WTC11 (cell line): ENCODE data around the gene ANKRD18B. TPM values are rescaled to one million over a fixed set of nuclear protein-coding genes. Genes with fewer than 3 reads are reported as not detected.

Experiments used
- ATAC-seq: fragments of 200-7000 bp; cut with Tn5 transposase; 2 replicates; pipeline ENCODE4 v1.10.0; 2021; ENCODE audit warnings: mild to moderate bottlenecking, moderate library complexity
- CTCF ChIA-PET: fragments of 300-600 bp; sonication (Branson Sonifier 250); formaldehyde crosslinking; loops from one replicate; lab custom pipeline; 2021; ENCODE audit warnings: antibody characterized with exemption; lab: Charles Lee
- POLR2A ChIA-PET: fragments of 350-600 bp; sonication (Branson Sonifier 250); formaldehyde crosslinking; loops from one replicate; lab custom pipeline; 2021; ENCODE audit warnings: antibody characterized with exemption; lab: Charles Lee
- DNase-seq: peaks from one replicate; pipeline ENCODE4 v3.0.0; 2021; ENCODE audit warnings: low spot score
- H3K27ac Mint-ChIP-seq: 2 replicates; pipeline ENCODE4 v1.8.0; 2021; ENCODE audit warnings: mixed read lengths
- H3K27me3 Mint-ChIP-seq: 2 replicates; pipeline ENCODE4 v1.8.0; 2021; ENCODE audit warnings: low read depth, mild to moderate bottlenecking, moderate library complexity, mixed read lengths
- H3K36me3 Mint-ChIP-seq: 2 replicates; pipeline ENCODE4 v1.8.0; 2021; ENCODE audit warnings: mixed read lengths
- H3K4me1 Mint-ChIP-seq: 2 replicates; pipeline ENCODE4 v1.8.0; 2022; ENCODE audit warnings: mixed read lengths
- H3K4me3 Mint-ChIP-seq: 2 replicates; pipeline ENCODE4 v1.8.0; 2021; ENCODE audit warnings: mild to moderate bottlenecking, moderate library complexity, mixed read lengths
- H3K9me3 Mint-ChIP-seq: 2 replicates; pipeline ENCODE4 v1.8.0; 2021; ENCODE audit warnings: mixed read lengths
- EMX1 ChIP-seq: fragments of 250-450 bp; sonication (Bioruptor Pico); IDR thresholded peaks from 2 replicates; pipeline ENCODE4 v1.8.0; 2021; ENCODE audit warnings: mild to moderate bottlenecking
- MYBL2 ChIP-seq: sonication (generic); formaldehyde crosslinking; IDR thresholded peaks from 2 replicates; pipeline ENCODE4 v1.8.1; 2023; ENCODE audit warnings: mild to moderate bottlenecking, moderate library complexity, missing genetic modification reagents
- NR1H2 ChIP-seq: sonication (generic); formaldehyde crosslinking; IDR thresholded peaks from 2 replicates; pipeline ENCODE4 v1.9.0; 2021; ENCODE audit warnings: mild to moderate bottlenecking, moderate library complexity, missing genetic modification reagents
- OVOL2 ChIP-seq: fragments of 250-450 bp; sonication (Bioruptor Pico); IDR thresholded peaks from 2 replicates; pipeline ENCODE4 v1.9.0; 2021; ENCODE audit warnings: mild to moderate bottlenecking, borderline replicate concordance
- ZBTB21 ChIP-seq: sonication (generic); formaldehyde crosslinking; IDR thresholded peaks from 2 replicates; pipeline ENCODE4 v1.8.1; 2023; ENCODE audit warnings: mild to moderate bottlenecking, missing genetic modification reagents, borderline replicate concordance
- ZNF263 ChIP-seq: sonication (generic); formaldehyde crosslinking; IDR thresholded peaks from 2 replicates; pipeline ENCODE4 v1.8.1; 2022; ENCODE audit warnings: low read depth, mild to moderate bottlenecking, moderate library complexity, missing genetic modification reagents
- ZNF416 ChIP-seq: fragments of 250-450 bp; sonication (Bioruptor Pico); IDR thresholded peaks from 2 replicates; pipeline ENCODE4 v1.9.0; 2021; ENCODE audit warnings: mild to moderate bottlenecking, inconsistent platforms
- total RNA-seq: library from RNA; stranded (reverse); gene quantifications from 3 replicates; pipeline ENCODE4 v1.2.3, GENCODE V29; 2021
- TF ChIP-seq, protein P1 (sequence below): sonication (generic); formaldehyde crosslinking; IDR thresholded peaks from 2 replicates; pipeline ENCODE4 v1.8.0; 2023; ENCODE audit warnings: missing genetic modification reagents, mild to moderate bottlenecking, borderline replicate concordance
- TF ChIP-seq, protein P2 (sequence below): sonication (generic); formaldehyde crosslinking; IDR thresholded peaks from 2 replicates; pipeline ENCODE4 v1.8.1; 2023; ENCODE audit warnings: mild to moderate bottlenecking, moderate library complexity, missing genetic modification reagents
- TF ChIP-seq, protein P3 (sequence below): fragments of 250-450 bp; sonication (Bioruptor Pico); IDR thresholded peaks from 2 replicates; pipeline ENCODE4 v1.9.0; 2021; ENCODE audit warnings: moderate library complexity, mild to moderate bottlenecking, inconsistent platforms, borderline replicate concordance
- TF ChIP-seq, protein P4 (sequence below): sonication (generic); formaldehyde crosslinking; IDR thresholded peaks from 2 replicates; pipeline ENCODE4 v1.8.1; 2023; ENCODE audit warnings: mild to moderate bottlenecking, missing genetic modification reagents
- TF ChIP-seq, protein P5 (sequence below): fragments of 250-450 bp; sonication (Bioruptor Pico); IDR thresholded peaks from 2 replicates; pipeline ENCODE4 v1.9.0; 2021; ENCODE audit warnings: mild to moderate bottlenecking
- TF ChIP-seq, protein P6 (sequence below): fragments of 250-450 bp; sonication (Bioruptor Pico); IDR thresholded peaks from 2 replicates; pipeline ENCODE4 v1.9.0; 2021; ENCODE audit warnings: mild to moderate bottlenecking
- TF ChIP-seq, protein P7 (sequence below): sonication (generic); formaldehyde crosslinking; IDR thresholded peaks from 2 replicates; pipeline ENCODE4 v1.8.0; 2022; ENCODE audit warnings: mild to moderate bottlenecking, missing genetic modification reagents

Gene ANKRD18B
- total RNA-seq, 1 experiment from 2014 or later: 11.0 TPM

DNA sequence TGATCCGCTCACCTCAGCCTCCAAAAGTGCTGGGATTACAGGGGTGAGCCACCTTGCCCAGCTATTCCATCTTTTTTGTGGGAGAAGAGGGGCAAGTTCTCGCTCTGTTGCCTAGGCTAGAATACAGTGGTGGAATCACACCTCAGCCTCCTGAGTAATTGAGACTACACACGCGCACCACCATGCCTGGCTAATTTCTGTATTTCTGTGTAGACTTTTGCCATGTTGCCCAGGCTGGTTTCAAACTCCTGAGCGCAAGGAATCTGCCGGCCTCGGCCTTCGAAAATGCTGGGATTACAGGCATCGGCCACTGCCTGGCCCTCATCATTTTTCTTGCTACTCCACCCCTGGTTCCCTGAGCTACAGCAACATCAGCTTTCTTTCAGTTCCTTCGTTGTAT is 47.5 kb upstream of the ANKRD18B start (continued):
- no peak for TF ChIP-seq NR1H2 (CRISPR knock-in tag)

DNA sequence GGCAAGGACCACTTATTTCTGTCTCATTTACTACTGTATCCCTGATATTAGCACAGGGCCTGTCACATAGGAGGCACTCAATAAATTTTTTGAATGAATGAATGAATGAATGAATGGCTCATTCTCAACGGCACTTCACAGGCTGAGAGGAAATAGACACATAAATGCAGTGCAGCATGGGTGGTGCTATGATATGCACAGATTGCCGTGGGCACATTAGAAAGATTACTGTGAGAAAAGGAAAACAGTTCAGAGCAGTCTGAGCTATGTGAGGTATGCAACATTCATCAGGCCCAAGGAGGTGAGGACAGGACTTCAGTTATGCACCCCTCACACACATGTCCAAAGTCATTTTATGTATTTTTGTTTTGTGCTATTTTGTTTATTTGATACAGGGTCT is 43.9 kb upstream of the ANKRD18B start:
- TF ChIP-seq, protein P1, sequence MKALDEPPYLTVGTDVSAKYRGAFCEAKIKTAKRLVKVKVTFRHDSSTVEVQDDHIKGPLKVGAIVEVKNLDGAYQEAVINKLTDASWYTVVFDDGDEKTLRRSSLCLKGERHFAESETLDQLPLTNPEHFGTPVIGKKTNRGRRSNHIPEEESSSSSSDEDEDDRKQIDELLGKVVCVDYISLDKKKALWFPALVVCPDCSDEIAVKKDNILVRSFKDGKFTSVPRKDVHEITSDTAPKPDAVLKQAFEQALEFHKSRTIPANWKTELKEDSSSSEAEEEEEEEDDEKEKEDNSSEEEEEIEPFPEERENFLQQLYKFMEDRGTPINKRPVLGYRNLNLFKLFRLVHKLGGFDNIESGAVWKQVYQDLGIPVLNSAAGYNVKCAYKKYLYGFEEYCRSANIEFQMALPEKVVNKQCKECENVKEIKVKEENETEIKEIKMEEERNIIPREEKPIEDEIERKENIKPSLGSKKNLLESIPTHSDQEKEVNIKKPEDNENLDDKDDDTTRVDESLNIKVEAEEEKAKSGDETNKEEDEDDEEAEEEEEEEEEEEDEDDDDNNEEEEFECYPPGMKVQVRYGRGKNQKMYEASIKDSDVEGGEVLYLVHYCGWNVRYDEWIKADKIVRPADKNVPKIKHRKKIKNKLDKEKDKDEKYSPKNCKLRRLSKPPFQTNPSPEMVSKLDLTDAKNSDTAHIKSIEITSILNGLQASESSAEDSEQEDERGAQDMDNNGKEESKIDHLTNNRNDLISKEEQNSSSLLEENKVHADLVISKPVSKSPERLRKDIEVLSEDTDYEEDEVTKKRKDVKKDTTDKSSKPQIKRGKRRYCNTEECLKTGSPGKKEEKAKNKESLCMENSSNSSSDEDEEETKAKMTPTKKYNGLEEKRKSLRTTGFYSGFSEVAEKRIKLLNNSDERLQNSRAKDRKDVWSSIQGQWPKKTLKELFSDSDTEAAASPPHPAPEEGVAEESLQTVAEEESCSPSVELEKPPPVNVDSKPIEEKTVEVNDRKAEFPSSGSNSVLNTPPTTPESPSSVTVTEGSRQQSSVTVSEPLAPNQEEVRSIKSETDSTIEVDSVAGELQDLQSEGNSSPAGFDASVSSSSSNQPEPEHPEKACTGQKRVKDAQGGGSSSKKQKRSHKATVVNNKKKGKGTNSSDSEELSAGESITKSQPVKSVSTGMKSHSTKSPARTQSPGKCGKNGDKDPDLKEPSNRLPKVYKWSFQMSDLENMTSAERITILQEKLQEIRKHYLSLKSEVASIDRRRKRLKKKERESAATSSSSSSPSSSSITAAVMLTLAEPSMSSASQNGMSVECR (CRISPR knock-in tag): no peak
- TF ChIP-seq ZNF263 (CRISPR knock-in tag): no peak
- no peak for TF ChIP-seq EMX1 (CRISPR knock-in tag)
- TF ChIP-seq, protein P2, sequence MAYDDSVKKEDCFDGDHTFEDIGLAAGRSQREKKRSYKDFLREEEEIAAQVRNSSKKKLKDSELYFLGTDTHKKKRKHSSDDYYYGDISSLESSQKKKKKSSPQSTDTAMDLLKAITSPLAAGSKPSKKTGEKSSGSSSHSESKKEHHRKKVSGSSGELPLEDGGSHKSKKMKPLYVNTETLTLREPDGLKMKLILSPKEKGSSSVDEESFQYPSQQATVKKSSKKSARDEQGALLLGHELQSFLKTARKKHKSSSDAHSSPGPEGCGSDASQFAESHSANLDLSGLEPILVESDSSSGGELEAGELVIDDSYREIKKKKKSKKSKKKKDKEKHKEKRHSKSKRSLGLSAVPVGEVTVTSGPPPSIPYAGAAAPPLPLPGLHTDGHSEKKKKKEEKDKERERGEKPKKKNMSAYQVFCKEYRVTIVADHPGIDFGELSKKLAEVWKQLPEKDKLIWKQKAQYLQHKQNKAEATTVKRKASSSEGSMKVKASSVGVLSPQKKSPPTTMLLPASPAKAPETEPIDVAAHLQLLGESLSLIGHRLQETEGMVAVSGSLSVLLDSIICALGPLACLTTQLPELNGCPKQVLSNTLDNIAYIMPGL (CRISPR knock-in tag): no peak
- TF ChIP-seq, protein P3, sequence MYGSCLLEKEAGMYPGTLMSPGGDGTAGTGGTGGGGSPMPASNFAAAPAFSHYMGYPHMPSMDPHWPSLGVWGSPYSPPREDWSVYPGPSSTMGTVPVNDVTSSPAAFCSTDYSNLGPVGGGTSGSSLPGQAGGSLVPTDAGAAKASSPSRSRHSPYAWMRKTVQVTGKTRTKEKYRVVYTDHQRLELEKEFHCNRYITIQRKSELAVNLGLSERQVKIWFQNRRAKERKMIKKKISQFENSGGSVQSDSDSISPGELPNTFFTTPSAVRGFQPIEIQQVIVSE (CRISPR knock-in tag): no peak
- TF ChIP-seq, protein P4, sequence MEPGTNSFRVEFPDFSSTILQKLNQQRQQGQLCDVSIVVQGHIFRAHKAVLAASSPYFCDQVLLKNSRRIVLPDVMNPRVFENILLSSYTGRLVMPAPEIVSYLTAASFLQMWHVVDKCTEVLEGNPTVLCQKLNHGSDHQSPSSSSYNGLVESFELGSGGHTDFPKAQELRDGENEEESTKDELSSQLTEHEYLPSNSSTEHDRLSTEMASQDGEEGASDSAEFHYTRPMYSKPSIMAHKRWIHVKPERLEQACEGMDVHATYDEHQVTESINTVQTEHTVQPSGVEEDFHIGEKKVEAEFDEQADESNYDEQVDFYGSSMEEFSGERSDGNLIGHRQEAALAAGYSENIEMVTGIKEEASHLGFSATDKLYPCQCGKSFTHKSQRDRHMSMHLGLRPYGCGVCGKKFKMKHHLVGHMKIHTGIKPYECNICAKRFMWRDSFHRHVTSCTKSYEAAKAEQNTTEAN (CRISPR knock-in tag): no peak
- no peak for TF ChIP-seq ZBTB21 (CRISPR knock-in tag)
- ATAC-seq (no peak), DNase-seq (no peak)
- no peaks in the 10 kb centered on the region for H3K36me3 Mint-ChIP-seq
- ChIA-PET CTCF (interaction anchor here (0.9 to 4.1 kb wide), 3 partner anchors 13 to 37 kb away, joined by 4 to 11 read pairs (median 5); no protein-coding TSS in a partner anchor), POLR2A (no interaction called here)
- H3K27me3 Mint-ChIP-seq: no peaks in the 10 kb centered on the region
- H3K4me1 Mint-ChIP-seq: no peaks in the 10 kb centered on the region
- no peak overlapping the region for H3K4me3 Mint-ChIP-seq
- H3K9me3 Mint-ChIP-seq: no peaks in the 10 kb centered on the region
- no peak overlapping the region for H3K27ac Mint-ChIP-seq

DNA sequence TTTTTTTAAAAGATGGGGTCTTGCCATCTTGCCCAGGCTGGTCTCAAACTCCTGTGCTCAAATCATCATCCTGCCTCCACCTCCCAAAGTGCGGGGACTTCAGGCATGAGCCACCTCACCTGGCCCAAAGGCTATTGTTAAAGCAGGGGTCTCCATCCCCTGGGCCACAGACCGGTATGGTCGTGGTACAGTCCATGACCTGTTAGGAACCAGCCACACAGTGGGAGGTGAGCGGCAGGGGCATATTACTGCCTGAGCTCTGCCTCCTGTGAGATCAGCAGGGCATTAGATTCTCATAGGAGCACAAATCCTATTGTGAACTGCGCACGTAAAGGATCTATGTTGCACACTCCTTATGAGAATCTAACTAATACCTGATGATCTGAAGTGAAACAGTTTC is 43.1 kb upstream of the ANKRD18B start:
- Mint-ChIP-seq H3K27ac (no peak overlapping the region), H3K9me3 (no peaks in the 10 kb centered on the region), H3K36me3 (no peaks in the 10 kb centered on the region), H3K4me1 (no peaks in the 10 kb centered on the region), H3K27me3 (no peaks in the 10 kb centered on the region), H3K4me3 (no peak overlapping the region)
- ATAC-seq: no peak
- ChIA-PET POLR2A (no interaction called here), CTCF (interaction anchor here (0.9 to 4.1 kb wide), 2 partner anchors 14 to 28 kb away, joined by 4 to 11 read pairs; no protein-coding TSS in a partner anchor)
- no peak for DNase-seq
- TF ChIP-seq, protein P5, sequence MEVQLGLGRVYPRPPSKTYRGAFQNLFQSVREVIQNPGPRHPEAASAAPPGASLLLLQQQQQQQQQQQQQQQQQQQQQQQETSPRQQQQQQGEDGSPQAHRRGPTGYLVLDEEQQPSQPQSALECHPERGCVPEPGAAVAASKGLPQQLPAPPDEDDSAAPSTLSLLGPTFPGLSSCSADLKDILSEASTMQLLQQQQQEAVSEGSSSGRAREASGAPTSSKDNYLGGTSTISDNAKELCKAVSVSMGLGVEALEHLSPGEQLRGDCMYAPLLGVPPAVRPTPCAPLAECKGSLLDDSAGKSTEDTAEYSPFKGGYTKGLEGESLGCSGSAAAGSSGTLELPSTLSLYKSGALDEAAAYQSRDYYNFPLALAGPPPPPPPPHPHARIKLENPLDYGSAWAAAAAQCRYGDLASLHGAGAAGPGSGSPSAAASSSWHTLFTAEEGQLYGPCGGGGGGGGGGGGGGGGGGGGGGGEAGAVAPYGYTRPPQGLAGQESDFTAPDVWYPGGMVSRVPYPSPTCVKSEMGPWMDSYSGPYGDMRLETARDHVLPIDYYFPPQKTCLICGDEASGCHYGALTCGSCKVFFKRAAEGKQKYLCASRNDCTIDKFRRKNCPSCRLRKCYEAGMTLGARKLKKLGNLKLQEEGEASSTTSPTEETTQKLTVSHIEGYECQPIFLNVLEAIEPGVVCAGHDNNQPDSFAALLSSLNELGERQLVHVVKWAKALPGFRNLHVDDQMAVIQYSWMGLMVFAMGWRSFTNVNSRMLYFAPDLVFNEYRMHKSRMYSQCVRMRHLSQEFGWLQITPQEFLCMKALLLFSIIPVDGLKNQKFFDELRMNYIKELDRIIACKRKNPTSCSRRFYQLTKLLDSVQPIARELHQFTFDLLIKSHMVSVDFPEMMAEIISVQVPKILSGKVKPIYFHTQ: no peak
- TF ChIP-seq, protein P6, sequence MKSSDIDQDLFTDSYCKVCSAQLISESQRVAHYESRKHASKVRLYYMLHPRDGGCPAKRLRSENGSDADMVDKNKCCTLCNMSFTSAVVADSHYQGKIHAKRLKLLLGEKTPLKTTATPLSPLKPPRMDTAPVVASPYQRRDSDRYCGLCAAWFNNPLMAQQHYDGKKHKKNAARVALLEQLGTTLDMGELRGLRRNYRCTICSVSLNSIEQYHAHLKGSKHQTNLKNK (CRISPR knock-in tag): no peak
- TF ChIP-seq, protein P1 (CRISPR knock-in tag): no peak
- TF ChIP-seq NR1H2 (CRISPR knock-in tag) (no peak), MYBL2 (CRISPR knock-in tag) (no peak), OVOL2 (CRISPR knock-in tag) (no peak), ZNF416 (CRISPR knock-in tag) (no peak)
- TF ChIP-seq, protein P7, sequence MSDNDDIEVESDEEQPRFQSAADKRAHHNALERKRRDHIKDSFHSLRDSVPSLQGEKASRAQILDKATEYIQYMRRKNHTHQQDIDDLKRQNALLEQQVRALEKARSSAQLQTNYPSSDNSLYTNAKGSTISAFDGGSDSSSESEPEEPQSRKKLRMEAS: no peak
